BJ (cell line): ENCODE data around the gene SLC39A13. TPM values are rescaled to one million over a fixed set of nuclear protein-coding genes. Genes with fewer than 3 reads are reported as not detected.

Experiments
- CTCF ChIA-PET: fragments of 350-600 bp; formaldehyde crosslinking; extraction: SDS; loops from one replicate; lab custom pipeline; 2021; ENCODE audit warnings: antibody characterized with exemption, inconsistent platforms; lab: Yijun Ruan, JAX
- POLR2A ChIA-PET: fragments of 300-600 bp; sonication (Branson Sonifier 250); formaldehyde crosslinking; extraction: SDS; loops from one replicate; lab custom pipeline; 2021; ENCODE audit warnings: antibody characterized with exemption; lab: Charles Lee
- DNase-seq: peaks from one replicate; pipeline ENCODE4 v3.0.0-alpha.2; 2011; ENCODE audit warnings: low read depth
- H3K27me3 ChIP-seq: 2 replicates; pipeline ENCODE4 v1.6.0; 2011; ENCODE audit warnings: low read length; ENCODE audit not compliant: control insufficient read depth, insufficient read depth
- H3K36me3 ChIP-seq: 2 replicates; pipeline ENCODE4 v1.5.1; 2011; ENCODE audit warnings: low read length; ENCODE audit not compliant: control insufficient read depth, insufficient read depth
- H3K4me3 ChIP-seq: 2 replicates; pipeline ENCODE4 v1.5.1; 2011; ENCODE audit warnings: low read depth, mild to moderate bottlenecking, control low read depth, low read length
- polyA plus RNA-seq: library from polyadenylated mRNA; depleted of rRNA; stranded (reverse); fragments of >200 nt; gene quantifications from 2 replicates; pipeline ENCODE4 v1.2.3, GENCODE V29; 2011
- TF ChIP-seq, protein P1 (sequence below): IDR thresholded peaks from 2 replicates; pipeline ENCODE4 v1.5.1; 2011; ENCODE audit warnings: low read depth, mild to moderate bottlenecking, control low read depth, inconsistent platforms, low read length, moderate library complexity; ENCODE audit not compliant: insufficient read depth

SLC39A13 gene
- polyA plus RNA-seq, 1 experiment, result 108 TPM

DNA sequence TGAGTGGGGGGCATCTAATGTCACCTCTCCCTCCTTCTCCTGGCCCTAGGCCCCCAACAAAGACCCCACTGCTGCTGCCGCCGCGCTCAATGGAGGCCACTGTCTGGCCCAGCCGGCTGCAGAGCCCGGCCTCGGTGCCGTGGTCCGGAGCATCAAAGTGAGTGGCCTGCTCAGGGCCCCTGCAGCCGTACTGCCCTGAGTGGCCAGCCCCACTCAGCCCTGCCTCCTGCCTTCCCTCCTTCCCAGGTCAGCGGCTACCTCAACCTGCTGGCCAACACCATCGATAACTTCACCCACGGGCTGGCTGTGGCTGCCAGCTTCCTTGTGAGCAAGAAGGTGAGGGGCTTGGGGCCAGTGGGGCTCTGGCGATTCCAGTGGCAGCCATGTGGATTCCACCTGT lies 5.0 kb downstream of the SLC39A13 start:
- no peak for DNase-seq
- H3K4me3 ChIP-seq, result no peak overlapping the region
- ChIA-PET POLR2A (interaction anchor here (0.5 kb wide), 1 partner anchor 13 kb away, joined by 3 read pairs; no protein-coding TSS in a partner anchor), CTCF (interaction anchor here (1.2 to 1.5 kb wide), 2 partner anchors 165 to 204 kb away, joined by 3 to 4 read pairs; no protein-coding TSS in a partner anchor)
- no peaks in the 10 kb centered on the region for H3K27me3 ChIP-seq
- TF ChIP-seq, protein P1, sequence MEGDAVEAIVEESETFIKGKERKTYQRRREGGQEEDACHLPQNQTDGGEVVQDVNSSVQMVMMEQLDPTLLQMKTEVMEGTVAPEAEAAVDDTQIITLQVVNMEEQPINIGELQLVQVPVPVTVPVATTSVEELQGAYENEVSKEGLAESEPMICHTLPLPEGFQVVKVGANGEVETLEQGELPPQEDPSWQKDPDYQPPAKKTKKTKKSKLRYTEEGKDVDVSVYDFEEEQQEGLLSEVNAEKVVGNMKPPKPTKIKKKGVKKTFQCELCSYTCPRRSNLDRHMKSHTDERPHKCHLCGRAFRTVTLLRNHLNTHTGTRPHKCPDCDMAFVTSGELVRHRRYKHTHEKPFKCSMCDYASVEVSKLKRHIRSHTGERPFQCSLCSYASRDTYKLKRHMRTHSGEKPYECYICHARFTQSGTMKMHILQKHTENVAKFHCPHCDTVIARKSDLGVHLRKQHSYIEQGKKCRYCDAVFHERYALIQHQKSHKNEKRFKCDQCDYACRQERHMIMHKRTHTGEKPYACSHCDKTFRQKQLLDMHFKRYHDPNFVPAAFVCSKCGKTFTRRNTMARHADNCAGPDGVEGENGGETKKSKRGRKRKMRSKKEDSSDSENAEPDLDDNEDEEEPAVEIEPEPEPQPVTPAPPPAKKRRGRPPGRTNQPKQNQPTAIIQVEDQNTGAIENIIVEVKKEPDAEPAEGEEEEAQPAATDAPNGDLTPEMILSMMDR, result no peak
- H3K36me3 ChIP-seq, result peaks cover 36% of the 10 kb centered on the region

DNA sequence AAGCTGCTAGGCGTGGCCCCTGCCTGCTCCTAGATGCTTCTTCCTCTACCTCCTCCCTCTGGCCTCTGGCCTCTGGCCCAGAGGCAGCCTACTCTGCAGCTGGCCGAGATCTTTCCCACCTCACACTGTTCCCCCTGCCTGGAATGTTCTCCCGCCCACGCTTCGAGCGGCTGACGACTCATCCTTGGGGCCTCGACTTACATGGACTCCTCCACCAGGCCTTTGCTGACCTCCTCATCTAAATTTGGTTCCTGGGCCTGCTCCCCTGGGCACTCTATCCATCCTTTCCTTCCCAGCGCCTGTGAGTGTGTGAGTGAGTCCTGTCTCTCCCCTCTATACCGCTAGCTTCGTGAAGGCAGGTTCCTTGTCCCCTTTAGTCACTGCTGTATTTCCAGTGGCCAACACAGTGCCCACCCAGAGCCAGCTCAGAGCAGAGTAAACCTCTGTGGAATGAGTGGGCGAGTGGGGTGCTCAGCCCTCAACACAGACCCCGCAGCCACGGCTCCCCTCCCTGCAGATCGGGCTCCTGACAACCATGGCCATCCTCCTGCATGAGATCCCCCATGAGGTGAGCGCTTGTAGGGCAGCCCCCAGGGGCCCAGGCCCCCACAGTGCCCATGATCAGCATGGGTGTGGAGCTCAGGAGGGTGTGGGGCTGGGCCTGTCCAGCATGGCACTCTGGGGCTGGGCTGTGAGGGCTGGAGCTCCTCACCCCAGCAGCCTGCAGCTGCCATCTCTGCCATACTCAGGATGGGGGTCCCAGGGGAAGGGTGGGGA lies 5.7 kb downstream of the SLC39A13 start:
- H3K36me3 ChIP-seq, result peaks cover 43% of the 10 kb centered on the region
- TF ChIP-seq, protein P1, result no peak
- ChIA-PET CTCF (interaction anchor here (0.5 to 1.5 kb wide), 3 partner anchors 164 to 1118 kb away, joined by 3 to 4 read pairs (median 3); no protein-coding TSS in a partner anchor), POLR2A (no interaction called here)
- H3K4me3 ChIP-seq, result no peak overlapping the region
- no peak for DNase-seq
- no peaks in the 10 kb centered on the region for H3K27me3 ChIP-seq

DNA sequence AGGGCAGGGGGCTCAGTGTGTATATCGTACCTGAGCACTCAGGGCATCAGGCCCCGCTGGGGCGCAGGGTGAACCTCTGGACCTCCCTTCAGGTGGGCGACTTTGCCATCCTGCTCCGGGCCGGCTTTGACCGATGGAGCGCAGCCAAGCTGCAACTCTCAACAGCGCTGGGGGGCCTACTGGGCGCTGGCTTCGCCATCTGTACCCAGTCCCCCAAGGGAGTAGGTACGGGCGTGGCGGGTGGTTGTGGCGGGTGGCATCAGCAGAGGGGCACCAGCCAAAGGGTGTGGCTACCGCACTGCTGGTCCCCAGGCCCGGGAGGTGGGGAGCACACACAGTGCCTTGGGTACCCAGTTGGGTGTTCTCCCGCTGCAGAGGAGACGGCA lies 6.3 kb downstream of the SLC39A13 start:
- TF ChIP-seq, protein P1, result no peak
- DNase-seq, result no peak
- ChIA-PET CTCF (interaction anchor here (1.5 kb wide), 1 partner anchor 163 kb away, joined by 3 read pairs; no protein-coding TSS in a partner anchor), POLR2A (no interaction called here)
- peaks cover 46% of the 10 kb centered on the region for H3K36me3 ChIP-seq
- H3K4me3 ChIP-seq, result no peak overlapping the region
- no peaks in the 10 kb centered on the region for H3K27me3 ChIP-seq

DNA sequence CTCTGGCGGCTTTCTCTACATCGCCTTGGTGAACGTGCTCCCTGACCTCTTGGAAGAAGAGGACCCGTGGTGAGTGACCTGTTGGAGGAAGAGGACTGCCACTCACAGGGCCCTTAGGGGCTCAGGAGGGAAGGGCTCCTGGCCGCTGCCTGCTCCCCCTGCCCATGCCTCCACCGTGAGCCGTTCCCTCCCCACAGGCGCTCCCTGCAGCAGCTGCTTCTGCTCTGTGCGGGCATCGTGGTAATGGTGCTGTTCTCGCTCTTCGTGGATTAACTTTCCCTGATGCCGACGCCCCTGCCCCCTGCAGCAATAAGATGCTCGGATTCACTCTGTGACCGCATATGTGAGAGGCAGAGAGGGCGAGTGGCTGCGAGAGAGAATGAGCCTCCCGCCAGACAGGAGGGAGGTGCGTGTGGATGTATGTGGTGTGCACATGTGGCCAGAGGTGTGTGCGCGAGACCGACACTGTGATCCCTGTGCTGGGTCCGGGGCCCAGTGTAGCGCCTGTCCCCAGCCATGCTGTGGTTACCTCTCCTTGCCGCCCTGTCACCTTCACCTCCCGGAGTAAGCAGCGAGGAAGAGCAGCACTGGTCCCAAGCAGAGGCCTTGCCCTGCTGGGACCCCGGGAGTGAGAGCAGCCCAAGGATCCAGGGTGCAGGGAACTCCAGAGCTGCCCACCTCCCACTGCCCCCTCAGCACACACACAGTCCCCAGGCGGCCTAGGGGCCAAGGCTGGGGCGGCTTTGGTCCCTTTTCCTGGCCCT lies 6.9 kb downstream of the SLC39A13 start:
- ChIA-PET CTCF (interaction anchor here (0.7 to 1.2 kb wide), 3 partner anchors 10 to 41 kb away, joined by 3 read pairs; no protein-coding TSS in a partner anchor), POLR2A (no interaction called here)
- Histone ChIP-seq H3K4me3 (no peak overlapping the region), H3K27me3 (no peaks in the 10 kb centered on the region), H3K36me3 (peaks cover 46% of the 10 kb centered on the region)
- TF ChIP-seq, protein P1, result no peak
- DNase-seq, result no peak
